Stimulated activated naive B cell treated with anti-CD40 and anti-IgM and Interleukin-4, amounts not matched to agents 10 μg/mL and 1 μg/mL and 100 μg/mL, for 72 hours (primary cell): ENCODE measurements around the gene ANKH.
"Not testable (repeated sequence)": the region's sequence is repeated elsewhere in the genome, so short reads cannot be mapped to it uniquely, and the experiment has no call there.

ENCODE experiments used
- ATAC-seq, 2 donors: fragments of 150-1000 bp; cut with Tn5 transposase; replicated peaks; 2 replicates each; pipeline ENCODE4 v1.10.0; 2021; ENCODE audit warnings: moderate library complexity in 1 of 2
- DNase-seq: peaks from one replicate; pipeline ENCODE4 v3.0.0; 2021
- H3K27ac Mint-ChIP-seq: one replicate; pipeline ENCODE4 v1.8.0; 2022; ENCODE audit warnings: mild to moderate bottlenecking, mixed read lengths
- H3K27me3 Mint-ChIP-seq, 2 donors: one replicate each; pipeline ENCODE4 v1.8.0; 2022; ENCODE audit warnings: mixed read lengths in 2 of 2
- H3K36me3 Mint-ChIP-seq, 2 donors: one replicate each; pipeline ENCODE4 v1.8.0; 2022; ENCODE audit warnings: mixed read lengths in 2 of 2, mild to moderate bottlenecking in 1 of 2
- H3K4me1 Mint-ChIP-seq, 2 donors: one replicate each; pipeline ENCODE4 v1.8.0; 2022; ENCODE audit warnings: mixed read lengths in 2 of 2, mild to moderate bottlenecking in 1 of 2
- H3K4me3 Mint-ChIP-seq, 2 donors: one replicate each; pipeline ENCODE4 v1.8.0; 2022; ENCODE audit warnings: mild to moderate bottlenecking in 2 of 2, mixed read lengths in 2 of 2, moderate library complexity in 1 of 2
- H3K9me3 Mint-ChIP-seq, 2 donors: one replicate each; pipeline ENCODE4 v1.8.0; 2022; ENCODE audit warnings: mixed read lengths in 2 of 2, mild to moderate bottlenecking in 1 of 2

The ANKH gene

DNA sequence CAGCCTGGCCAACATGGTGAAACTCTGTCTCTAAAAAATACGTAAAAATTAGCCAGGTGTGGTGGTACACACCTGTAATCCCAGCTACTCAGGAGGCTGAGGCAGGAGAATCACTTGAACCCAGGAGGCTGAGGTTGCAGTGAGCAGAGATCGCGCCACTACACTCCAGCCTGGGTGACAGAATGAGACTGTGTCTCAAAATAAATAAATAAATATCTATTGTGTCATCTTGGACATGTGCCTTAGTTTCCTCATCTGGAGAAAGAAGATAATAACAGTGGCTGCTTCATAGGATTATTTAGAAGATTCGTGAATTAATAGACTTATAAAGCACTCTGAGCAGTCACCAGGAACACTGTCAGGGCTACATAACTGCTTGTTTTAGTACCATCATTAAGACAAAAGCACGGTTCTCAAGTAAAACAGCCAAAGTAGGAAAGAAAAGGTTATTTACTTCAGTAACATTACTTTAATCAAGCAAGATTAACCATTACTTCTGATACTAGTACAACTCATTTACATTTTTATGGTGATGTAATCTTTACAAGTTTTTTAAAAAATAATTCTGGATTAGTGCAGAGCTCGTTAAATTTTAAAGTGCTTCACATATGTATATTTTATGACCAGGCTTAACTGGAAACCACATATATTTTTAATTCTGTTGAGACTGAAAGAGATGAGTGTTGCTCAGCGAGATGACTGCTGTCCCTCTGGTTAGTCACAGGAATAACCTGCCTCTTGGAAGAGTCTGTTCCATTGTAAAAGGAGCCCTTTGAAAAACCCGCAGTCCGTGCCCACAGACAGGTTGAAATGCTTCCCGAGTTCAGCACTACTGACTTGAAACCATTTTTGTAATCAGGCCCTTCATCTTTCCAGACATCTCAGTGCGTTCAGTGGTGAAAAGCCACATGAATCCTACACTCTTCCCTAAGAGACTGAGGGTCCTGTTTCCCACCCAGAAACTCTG, 36.7 kb downstream of the ANKH start:
- Mint-ChIP-seq H3K4me1 (peaks cover 9 to 21% of the 10 kb centered on the region in 2 donors), H3K4me3 (no peak overlapping the region), H3K36me3 (no peaks in the 10 kb centered on the region), H3K27ac (no peak overlapping the region), H3K9me3 (no peaks in the 10 kb centered on the region), H3K27me3 (no peaks in the 10 kb centered on the region)
- no peak for ATAC-seq
- no peak for DNase-seq

GRCh38 chr5:14834062-14834461, 37.5 kb downstream of the ANKH start:
- no peak for ATAC-seq
- Mint-ChIP-seq H3K27me3 (no peaks in the 10 kb centered on the region), H3K4me1 (peaks cover 10 to 21% of the 10 kb centered on the region in 2 donors), H3K36me3 (no peaks in the 10 kb centered on the region), H3K4me3 (no peak overlapping the region), H3K27ac (no peak overlapping the region), H3K9me3 (no peaks in the 10 kb centered on the region)
- no peak for DNase-seq

- ATAC-seq (no peak), DNase-seq (no peak)
- Mint-ChIP-seq H3K9me3 (no peaks in the 10 kb centered on the region), H3K36me3 (peaks cover 1 to 7% of the 10 kb centered on the region in 2 donors), H3K27me3 (no peaks in the 10 kb centered on the region), H3K4me3 (no peak overlapping the region), H3K4me1 (peaks cover 10 to 16% of the 10 kb centered on the region in 2 donors), H3K27ac (no peak overlapping the region)
Measured at GRCh38 chr5:14831006-14831338, 40.6 kb downstream of the ANKH start.

GRCh38 chr5:14830210-14831005, 41.2 kb downstream of the ANKH start:
- Mint-ChIP-seq H3K27me3 (no peaks in the 10 kb centered on the region), H3K36me3 (peaks cover 1 to 7% of the 10 kb centered on the region in 2 donors), H3K4me1 (peaks cover 8 to 10% of the 10 kb centered on the region in 2 donors), H3K27ac (peak overlapping the region; percentile 32), H3K4me3 (no peak overlapping the region), H3K9me3 (no peaks in the 10 kb centered on the region)
- DNase-seq (no peak), ATAC-seq (no peak)

DNA sequence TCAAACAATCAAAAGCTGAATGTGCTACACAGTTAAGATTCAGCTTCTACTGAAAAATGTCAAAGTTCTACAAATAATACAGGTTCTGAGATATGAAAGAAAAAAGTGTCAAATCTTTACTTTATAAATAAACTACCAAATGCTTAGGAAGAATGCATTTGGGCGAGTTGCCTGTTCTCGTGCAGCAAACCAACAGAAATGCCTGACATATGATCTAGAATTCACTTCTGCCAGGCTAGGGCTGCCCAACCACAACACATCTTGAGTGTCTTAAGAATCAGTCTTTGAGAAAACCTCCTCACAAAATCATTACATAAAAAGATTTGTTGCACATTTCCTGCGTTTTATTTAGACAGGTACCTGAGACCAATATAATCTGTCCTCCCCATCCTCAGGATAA, 42.2 kb downstream of the ANKH start:
- no peaks in the 10 kb centered on the region for H3K27me3 Mint-ChIP-seq
- H3K36me3 Mint-ChIP-seq: peaks cover 1 to 7% of the 10 kb centered on the region in 2 donors
- ATAC-seq: no peak
- H3K4me1 Mint-ChIP-seq: peaks cover 5 to 8% of the 10 kb centered on the region in 2 donors
- H3K9me3 Mint-ChIP-seq: no peaks in the 10 kb centered on the region
- no peak for DNase-seq
- no peak overlapping the region for H3K4me3 Mint-ChIP-seq
- no peak overlapping the region for H3K27ac Mint-ChIP-seq

DNA sequence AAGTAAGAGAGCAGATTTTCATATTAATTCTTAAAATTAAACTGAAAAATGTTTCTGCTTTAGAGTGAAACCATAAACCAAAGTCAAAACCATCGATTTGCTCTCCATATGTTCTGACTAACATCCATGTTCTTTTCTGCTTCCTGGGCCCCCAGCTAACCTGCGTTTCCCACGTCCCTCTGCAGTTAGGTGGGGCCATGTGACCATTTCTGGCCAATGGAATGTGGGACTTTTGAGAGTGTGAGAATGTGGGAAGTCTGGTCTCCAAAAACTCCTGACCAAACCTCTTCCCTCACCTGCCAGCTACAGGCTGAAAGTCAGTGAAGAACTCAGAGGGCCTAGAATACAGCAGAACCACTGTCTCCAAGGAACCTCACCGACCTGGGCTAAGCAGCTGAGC, 44.9 kb downstream of the ANKH start:
- ATAC-seq: no peak
- Mint-ChIP-seq H3K4me3 (no peak overlapping the region), H3K4me1 (peaks cover 5 to 6% of the 10 kb centered on the region in 2 donors), H3K9me3 (no peaks in the 10 kb centered on the region), H3K27ac (no peak overlapping the region), H3K36me3 (peaks cover 1 to 7% of the 10 kb centered on the region in 2 donors), H3K27me3 (no peaks in the 10 kb centered on the region)
- DNase-seq: no peak

DNA sequence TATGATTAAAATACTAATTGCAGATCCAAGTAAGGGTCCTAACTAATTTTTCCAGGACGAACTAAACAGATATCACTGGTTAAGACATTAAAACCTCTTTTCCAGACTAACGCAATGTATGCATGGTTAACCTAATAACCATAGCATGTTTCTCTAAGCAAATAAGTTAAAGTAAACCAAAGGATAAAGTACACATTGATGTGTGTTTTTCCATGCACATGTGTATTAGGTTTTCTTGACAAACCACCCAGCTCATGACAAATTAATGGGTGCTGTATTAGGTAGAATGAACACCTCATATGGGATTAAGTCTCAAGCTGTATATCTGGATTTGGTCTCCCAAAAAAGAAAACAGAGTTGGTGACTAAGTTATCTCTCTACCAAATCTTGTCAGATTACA, 45.6 kb downstream of the ANKH start:
- ATAC-seq (no peak), DNase-seq (no peak)
- Mint-ChIP-seq H3K27me3 (no peaks in the 10 kb centered on the region), H3K36me3 (peaks cover 1 to 7% of the 10 kb centered on the region in 2 donors), H3K27ac (no peak overlapping the region), H3K9me3 (no peaks in the 10 kb centered on the region), H3K4me3 (no peak overlapping the region), H3K4me1 (peaks cover 5 to 6% of the 10 kb centered on the region in 2 donors)

DNA sequence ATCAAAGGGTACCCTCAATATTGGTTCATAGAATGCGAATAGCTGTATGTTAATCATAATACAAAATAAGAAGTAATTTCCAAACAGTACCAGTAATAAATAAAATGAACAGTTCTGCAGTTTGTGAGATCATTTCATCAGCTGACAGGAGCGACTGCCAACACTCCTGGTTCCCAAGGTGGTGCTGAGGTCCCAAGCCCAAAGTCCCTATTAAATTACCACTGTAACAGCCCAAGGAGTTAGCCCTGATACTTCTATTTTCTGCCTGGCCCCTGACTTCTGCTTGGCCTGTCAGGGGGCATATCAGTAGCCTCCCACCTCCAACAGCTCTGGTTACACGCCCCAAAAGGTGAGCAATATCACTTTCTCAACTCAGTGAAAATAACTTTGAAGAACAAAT, 47.1 kb downstream of the ANKH start:
- Mint-ChIP-seq H3K36me3 (peaks cover 1 to 10% of the 10 kb centered on the region in 2 donors), H3K27me3 (no peaks in the 10 kb centered on the region), H3K27ac (no peak overlapping the region), H3K9me3 (no peaks in the 10 kb centered on the region), H3K4me3 (no peak overlapping the region), H3K4me1 (peaks cover under 1 to 4% of the 10 kb centered on the region in 2 donors)
- DNase-seq (no peak), ATAC-seq (no peak)

DNA sequence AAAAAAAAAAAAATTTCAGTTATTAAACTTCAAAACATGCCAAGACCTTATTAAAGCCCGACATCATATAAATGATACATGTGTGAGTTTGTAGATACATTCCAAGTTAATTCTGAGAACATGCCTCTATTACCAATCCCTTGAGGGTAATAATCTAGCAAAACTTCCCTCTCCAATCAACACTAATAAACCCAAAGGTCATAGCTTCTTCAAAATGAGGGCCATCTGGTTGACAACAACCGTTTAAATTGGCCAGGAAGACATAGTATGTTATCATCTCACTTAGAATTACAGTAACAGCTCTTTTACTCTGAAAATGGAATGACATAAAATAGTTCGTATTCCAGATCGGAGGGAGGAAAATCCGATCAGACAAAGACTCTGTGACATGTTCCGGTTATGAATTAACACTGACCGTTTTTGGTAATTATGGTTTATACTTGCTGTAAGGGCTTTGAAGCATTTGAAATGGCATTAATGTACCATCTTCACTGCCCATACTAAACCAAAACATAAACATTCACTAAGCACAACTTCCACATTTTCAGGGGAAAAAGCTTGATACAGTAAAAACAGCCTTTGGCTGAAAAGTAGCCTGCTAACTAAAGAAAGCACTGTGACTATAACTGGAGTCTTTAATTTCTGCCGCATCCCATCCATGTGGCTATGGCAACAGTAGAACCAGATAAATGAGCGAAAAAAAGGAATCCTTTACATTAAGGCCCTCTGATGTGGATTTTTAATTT, 50.3 kb downstream of the ANKH start:
- Mint-ChIP-seq H3K27me3 (no peaks in the 10 kb centered on the region), H3K36me3 (peaks cover 0 to 7% of the 10 kb centered on the region in 2 donors), H3K9me3 (no peaks in the 10 kb centered on the region), H3K4me1 (peaks cover 21 to 28% of the 10 kb centered on the region in 2 donors), H3K4me3 (no peak overlapping the region), H3K27ac (no peak overlapping the region)
- DNase-seq (no peak), ATAC-seq (no peak)

GRCh38 chr5:14818931-14819790, 52.4 kb downstream of the ANKH start:
- H3K27ac Mint-ChIP-seq: no peak overlapping the region

GRCh38 chr5:14817762-14818136, 53.8 kb downstream of the ANKH start:
- H3K27ac Mint-ChIP-seq, H3K9me3 Mint-ChIP-seq, H3K4me3 Mint-ChIP-seq, H3K36me3 Mint-ChIP-seq, H3K27me3 Mint-ChIP-seq, DNase-seq: not testable (repeated sequence)
- H3K4me1 Mint-ChIP-seq: peaks cover 31 to 41% of the 10 kb centered on the region in 2 donors
- ATAC-seq: peak; percentile 76 to 78

More at GRCh38 chr5:14818931-14819790, 52.4 kb downstream of the ANKH start:
- DNase-seq (no peak), ATAC-seq (no peak)
- Mint-ChIP-seq H3K4me1 (peaks cover 19 to 28% of the 10 kb centered on the region in 2 donors), H3K36me3 (peaks cover 0 to 8% of the 10 kb centered on the region in 2 donors), H3K9me3 (no peaks in the 10 kb centered on the region), H3K4me3 (no peak overlapping the region), H3K27me3 (no peaks in the 10 kb centered on the region)

- H3K27ac Mint-ChIP-seq: peak overlapping the region; percentile 4
- H3K4me1 Mint-ChIP-seq: peaks cover 34 to 47% of the 10 kb centered on the region in 2 donors
- H3K4me3 Mint-ChIP-seq: no peak overlapping the region
- H3K27me3 Mint-ChIP-seq: no peaks in the 10 kb centered on the region
- DNase-seq: no peak
- H3K36me3 Mint-ChIP-seq: peaks cover 0 to 8% of the 10 kb centered on the region in 2 donors
- peak; percentile 82 to 83 for ATAC-seq
- no peaks in the 10 kb centered on the region for H3K9me3 Mint-ChIP-seq
Measured at GRCh38 chr5:14816999-14817761, 54.4 kb downstream of the ANKH start.
